Measurements from ENCODE around the gene ACVRL1.
A peak's percentile ranks its signal among the peaks of the same experiment; 100 is the strongest.

ACVRL1 gene

GRCh38 chr12:51921017-51921725, 13.9 kb downstream of the ACVRL1 start:
- DNase-seq (ENCODE audit: low spot score), result no peak
- TF ChIP-seq CTCF (IDR thresholded peaks at IDR 0.05; ENCODE audit: extremely low read depth, insufficient read depth, missing control alignments), result no peak
- in situ Hi-C loops (cut with MboI; ENCODE audit: low pct_unique_long_range_greater_than_20kb, low sequenced_read_pairs, unreplicated experiment), result no loop called here

GRCh38 chr12:51922146-51922545, 14.8 kb downstream of the ACVRL1 start:
- no peak for DNase-seq (ENCODE audit: low spot score)
- in situ Hi-C loops (cut with MboI; ENCODE audit: low pct_unique_long_range_greater_than_20kb, low sequenced_read_pairs, unreplicated experiment), result no loop called here

GRCh38 chr12:51922762-51923505, 15.6 kb downstream of the ACVRL1 start:
- no peak for TF ChIP-seq CTCF (IDR thresholded peaks at IDR 0.05; ENCODE audit: extremely low read depth, insufficient read depth, missing control alignments)
- in situ Hi-C loops (cut with MboI; ENCODE audit: low pct_unique_long_range_greater_than_20kb, low sequenced_read_pairs, unreplicated experiment), result no loop called here
- no peak for DNase-seq (ENCODE audit: low spot score)

More at GRCh38 chr12:51922146-51922545, 14.8 kb downstream of the ACVRL1 start:
- no peak for TF ChIP-seq CTCF (IDR thresholded peaks at IDR 0.05; ENCODE audit: extremely low read depth, insufficient read depth, missing control alignments)

GRCh38 chr12:51923506-51924365, 16.4 kb downstream of the ACVRL1 start:
- peak; percentile 64 for DNase-seq (ENCODE audit: low spot score)
- TF ChIP-seq CTCF (IDR thresholded peaks at IDR 0.05; ENCODE audit: extremely low read depth, insufficient read depth, missing control alignments), result peak; percentile 90

GRCh38 chr12:51924551-51925319, 17.4 kb downstream of the ACVRL1 start:
- DNase-seq (ENCODE audit: low spot score), result peak; percentile 48
- in situ Hi-C loops (cut with MboI; ENCODE audit: low pct_unique_long_range_greater_than_20kb, low sequenced_read_pairs, unreplicated experiment), result no loop called here
- no peak for TF ChIP-seq CTCF (IDR thresholded peaks at IDR 0.05; ENCODE audit: extremely low read depth, insufficient read depth, missing control alignments)

More at GRCh38 chr12:51923506-51924365, 16.4 kb downstream of the ACVRL1 start:
- in situ Hi-C loops (cut with MboI; ENCODE audit: low pct_unique_long_range_greater_than_20kb, low sequenced_read_pairs, unreplicated experiment), result no loop called here

Measured in GM13977 (cell line).